ENCODE measurements around the gene SIGLEC9. TPM values are rescaled to one million over a fixed set of nuclear protein-coding genes. Genes with fewer than 3 reads are reported as not detected.

The SIGLEC9 gene
- total and polyA plus RNA-seq, 3 experiments from 2014 or later: 0.46 to 3.6 (median 0.93) TPM

GRCh38 chr19:51121257-51121656 is 3.4 kb upstream of the SIGLEC9 start:
- H3K4me3 ChIP-seq (ENCODE audit: low read length): no peak overlapping the region
- H3K9me3 ChIP-seq (ENCODE audit: low read length): no peaks in the 10 kb centered on the region
- H3K27ac ChIP-seq (ENCODE audit: low read depth, low read length): no peak overlapping the region
- DNase-seq: no peak
- H3K27me3 ChIP-seq (ENCODE audit: insufficient read depth, low read length, poor library complexity, severe bottlenecking): no peaks in the 10 kb centered on the region
- H3K4me3 Mint-ChIP-seq: peak overlapping the region in 3 of 7 donors; percentile 13 to 57 (median 17)
- POLR2A ChIA-PET: no interaction called here
- peaks cover 0 to 5% (median under 1%) of the 10 kb centered on the region in 3 donors for H3K36me3 Mint-ChIP-seq
- H3K4me1 Mint-ChIP-seq: peaks cover 60 to 63% (median 60%) of the 10 kb centered on the region in 3 donors
- peak overlapping the region in 5 of 8 donors; percentile 20 to 75 (median 32) for H3K27ac Mint-ChIP-seq
- H3K4me1 ChIP-seq (ENCODE audit: insufficient read depth, low read length): peaks cover 72% of the 10 kb centered on the region
- CTCF ChIA-PET: no interaction called here
- no peaks in the 10 kb centered on the region for H3K27me3 Mint-ChIP-seq
- no peaks in the 10 kb centered on the region for H3K36me3 ChIP-seq (ENCODE audit: insufficient read depth, low read length)
- H3K9me3 Mint-ChIP-seq: no peaks in the 10 kb centered on the region

GRCh38 chr19:51122112-51122981 is 2.4 kb upstream of the SIGLEC9 start:
- Histone ChIP-seq H3K4me3 (ENCODE audit: low read length) (peak overlapping the region; percentile 59), H3K9me3 (ENCODE audit: low read length) (no peaks in the 10 kb centered on the region), H3K27ac (ENCODE audit: low read depth, low read length) (peak overlapping the region; percentile 11), H3K4me1 (ENCODE audit: insufficient read depth, low read length) (peaks cover 74% of the 10 kb centered on the region), H3K36me3 (ENCODE audit: insufficient read depth, low read length) (no peaks in the 10 kb centered on the region), H3K27me3 (ENCODE audit: insufficient read depth, low read length, poor library complexity, severe bottlenecking) (no peaks in the 10 kb centered on the region)
- no peak for DNase-seq
- POLR2A ChIA-PET: no interaction called here
- CTCF ChIA-PET: interaction anchor here (1.2 to 1.4 kb wide), 2 partner anchors 10 to 36 kb away, joined by 3 read pairs; no protein-coding TSS in a partner anchor
- peak overlapping the region in 6 of 7 donors; percentile 45 to 92 (median 74) for H3K4me3 Mint-ChIP-seq
- H3K27ac Mint-ChIP-seq: peak overlapping the region; percentile 23 to 96 (median 74)
- peaks cover 0 to 8% (median 0%) of the 10 kb centered on the region in 3 donors for H3K36me3 Mint-ChIP-seq
- no peaks in the 10 kb centered on the region for H3K27me3 Mint-ChIP-seq
- H3K4me1 Mint-ChIP-seq: peaks cover 60 to 74% (median 70%) of the 10 kb centered on the region in 3 donors
- no peaks in the 10 kb centered on the region for H3K9me3 Mint-ChIP-seq

- Histone ChIP-seq H3K4me1 (ENCODE audit: insufficient read depth, low read length) (peaks cover 85% of the 10 kb centered on the region), H3K27ac (ENCODE audit: low read depth, low read length) (peak overlapping the region; percentile 7), H3K4me3 (ENCODE audit: low read length) (peak overlapping the region; percentile 59), H3K36me3 (ENCODE audit: insufficient read depth, low read length) (no peaks in the 10 kb centered on the region), H3K9me3 (ENCODE audit: low read length) (no peaks in the 10 kb centered on the region), H3K27me3 (ENCODE audit: insufficient read depth, low read length, poor library complexity, severe bottlenecking) (no peaks in the 10 kb centered on the region)
- H3K36me3 Mint-ChIP-seq: peaks cover 0 to 8% (median 0%) of the 10 kb centered on the region in 3 donors
- DNase-seq: peak; percentile 20 to 72 (median 69)
- no peaks in the 10 kb centered on the region for H3K9me3 Mint-ChIP-seq
- no peaks in the 10 kb centered on the region for H3K27me3 Mint-ChIP-seq
- H3K4me1 Mint-ChIP-seq: peaks cover 68 to 85% (median 81%) of the 10 kb centered on the region in 3 donors
- peak overlapping the region; percentile 72 to 96 (median 83) for H3K27ac Mint-ChIP-seq
- peak overlapping the region; percentile 46 to 92 (median 73) for H3K4me3 Mint-ChIP-seq
- ChIA-PET CTCF (interaction anchor here (1.2 to 1.5 kb wide), 3 partner anchors 9 to 35 kb away, joined by 3 to 5 read pairs (median 3); no protein-coding TSS in a partner anchor), POLR2A (no interaction called here)
Measured at GRCh38 chr19:51123381-51123800, 1.3 kb upstream of the SIGLEC9 start.

GRCh38 chr19:51123802-51124201 is 904 bp upstream of the SIGLEC9 start:
- DNase-seq: no peak
- CTCF ChIA-PET: interaction anchor here (1.5 kb wide), 1 partner anchor 14 kb away, joined by 5 read pairs; no protein-coding TSS in a partner anchor
- Mint-ChIP-seq H3K36me3 (peaks cover 0 to 8% (median 0%) of the 10 kb centered on the region in 3 donors), H3K27ac (peak overlapping the region; percentile 72 to 96 (median 83)), H3K9me3 (no peaks in the 10 kb centered on the region), H3K27me3 (no peaks in the 10 kb centered on the region), H3K4me3 (peak overlapping the region; percentile 46 to 92 (median 73)), H3K4me1 (peaks cover 72 to 88% (median 85%) of the 10 kb centered on the region in 3 donors)
- Histone ChIP-seq H3K4me3 (ENCODE audit: low read length) (peak overlapping the region; percentile 59), H3K9me3 (ENCODE audit: low read length) (no peaks in the 10 kb centered on the region), H3K27ac (ENCODE audit: low read depth, low read length) (no peak overlapping the region), H3K4me1 (ENCODE audit: insufficient read depth, low read length) (peaks cover 89% of the 10 kb centered on the region), H3K36me3 (ENCODE audit: insufficient read depth, low read length) (no peaks in the 10 kb centered on the region), H3K27me3 (ENCODE audit: insufficient read depth, low read length, poor library complexity, severe bottlenecking) (no peaks in the 10 kb centered on the region)
- POLR2A ChIA-PET: no interaction called here

- no peak for DNase-seq
- Mint-ChIP-seq H3K27ac (peak overlapping the region; percentile 72 to 96 (median 83)), H3K27me3 (no peaks in the 10 kb centered on the region), H3K4me1 (peaks cover 71 to 86% (median 85%) of the 10 kb centered on the region in 3 donors), H3K36me3 (peaks cover 0 to 8% (median 0%) of the 10 kb centered on the region in 3 donors), H3K9me3 (no peaks in the 10 kb centered on the region), H3K4me3 (peak overlapping the region; percentile 46 to 92 (median 73))
- H3K4me1 ChIP-seq (ENCODE audit: insufficient read depth, low read length): peaks cover 91% of the 10 kb centered on the region
- H3K9me3 ChIP-seq (ENCODE audit: low read length): no peaks in the 10 kb centered on the region
- H3K36me3 ChIP-seq (ENCODE audit: insufficient read depth, low read length): no peaks in the 10 kb centered on the region
- no peaks in the 10 kb centered on the region for H3K27me3 ChIP-seq (ENCODE audit: insufficient read depth, low read length, poor library complexity, severe bottlenecking)
- peak overlapping the region; percentile 59 for H3K4me3 ChIP-seq (ENCODE audit: low read length)
- CTCF ChIA-PET: interaction anchor here (1.5 kb wide), 1 partner anchor 14 kb away, joined by 5 read pairs; no protein-coding TSS in a partner anchor
- no peak overlapping the region for H3K27ac ChIP-seq (ENCODE audit: low read depth, low read length)
- POLR2A ChIA-PET: no interaction called here
Measured at GRCh38 chr19:51124216-51124615, 490 bp upstream of the SIGLEC9 start.

DNA sequence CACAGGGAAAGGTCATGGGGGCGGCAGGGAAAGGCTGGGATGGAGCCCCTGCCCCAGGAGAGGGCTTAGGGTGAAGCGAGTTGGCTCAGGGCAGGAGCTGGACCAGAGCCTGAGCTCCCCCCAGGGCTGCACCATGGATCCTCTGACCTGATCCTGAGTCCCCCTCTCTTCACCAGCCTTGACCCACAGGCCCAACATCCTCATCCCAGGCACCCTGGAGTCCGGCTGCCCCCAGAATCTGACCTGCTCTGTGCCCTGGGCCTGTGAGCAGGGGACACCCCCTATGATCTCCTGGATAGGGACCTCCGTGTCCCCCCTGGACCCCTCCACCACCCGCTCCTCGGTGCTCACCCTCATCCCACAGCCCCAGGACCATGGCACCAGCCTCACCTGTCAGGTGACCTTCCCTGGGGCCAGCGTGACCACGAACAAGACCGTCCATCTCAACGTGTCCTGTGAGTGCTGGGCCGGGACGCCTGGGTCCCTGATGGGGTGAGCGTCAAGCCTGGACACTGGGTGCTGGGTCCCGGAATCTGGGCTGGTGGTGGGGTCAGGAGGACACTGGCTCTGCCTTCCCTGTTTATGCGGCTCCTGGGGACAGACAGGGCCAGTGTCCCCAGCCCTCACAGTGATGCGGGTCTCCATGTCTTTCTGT is 842 bp downstream of the SIGLEC9 start:
- peaks cover 94% of the 10 kb centered on the region for H3K4me1 ChIP-seq (ENCODE audit: insufficient read depth, low read length)
- Mint-ChIP-seq H3K36me3 (peaks cover 0 to 8% (median 0%) of the 10 kb centered on the region in 3 donors), H3K27ac (peak overlapping the region in 5 of 8 donors; percentile 76 to 96 (median 87)), H3K4me1 (peaks cover 80 to 90% (median 80%) of the 10 kb centered on the region in 3 donors), H3K9me3 (no peaks in the 10 kb centered on the region), H3K4me3 (peak overlapping the region in 4 of 7 donors; percentile 71 to 79 (median 78)), H3K27me3 (peaks cover 0 to 1% of the 10 kb centered on the region in 2 donors)
- H3K36me3 ChIP-seq (ENCODE audit: insufficient read depth, low read length): no peaks in the 10 kb centered on the region
- ChIA-PET POLR2A (no interaction called here), CTCF (no interaction called here)
- H3K9me3 ChIP-seq (ENCODE audit: low read length): no peaks in the 10 kb centered on the region
- H3K27me3 ChIP-seq (ENCODE audit: insufficient read depth, low read length, poor library complexity, severe bottlenecking): no peaks in the 10 kb centered on the region
- DNase-seq: no peak
- H3K4me3 ChIP-seq (ENCODE audit: low read length): peak overlapping the region; percentile 23
- H3K27ac ChIP-seq (ENCODE audit: low read depth, low read length): no peak overlapping the region

- no peaks in the 10 kb centered on the region for H3K27me3 ChIP-seq (ENCODE audit: insufficient read depth, low read length, poor library complexity, severe bottlenecking)
- Mint-ChIP-seq H3K4me3 (peak overlapping the region in 5 of 7 donors; percentile 13 to 79 (median 47)), H3K27me3 (peaks cover 0 to 3% of the 10 kb centered on the region in 2 donors), H3K27ac (peak overlapping the region in 6 of 8 donors; percentile 60 to 95 (median 82)), H3K9me3 (no peaks in the 10 kb centered on the region), H3K4me1 (peaks cover 81 to 92% (median 81%) of the 10 kb centered on the region in 3 donors), H3K36me3 (peaks cover 0 to 11% (median 0%) of the 10 kb centered on the region in 3 donors)
- CTCF ChIA-PET: no interaction called here
- H3K4me3 ChIP-seq (ENCODE audit: low read length): no peak overlapping the region
- H3K9me3 ChIP-seq (ENCODE audit: low read length): no peaks in the 10 kb centered on the region
- H3K36me3 ChIP-seq (ENCODE audit: insufficient read depth, low read length): no peaks in the 10 kb centered on the region
- POLR2A ChIA-PET: no interaction called here
- no peak for DNase-seq
- H3K27ac ChIP-seq (ENCODE audit: low read depth, low read length): peak overlapping the region; percentile 3
- H3K4me1 ChIP-seq (ENCODE audit: insufficient read depth, low read length): peaks cover 98% of the 10 kb centered on the region
Measured at GRCh38 chr19:51127032-51127431, 2.3 kb downstream of the SIGLEC9 start.
